HG03103 (cell line): Measurements from ENCODE around the gene CYFIP1.

ENCODE experiments used
- ATAC-seq: cut with Tn5 transposase; IDR thresholded peaks from one replicate; pipeline ENCODE4 v1.9.1; 2021; ENCODE audit warnings: low read depth; ENCODE audit not compliant: unreplicated experiment

Gene CYFIP1

GRCh38 chr15:22969489-22969888, 10.7 kb downstream of the CYFIP1 start:
- no peak for ATAC-seq

- ATAC-seq = no peak
Measured at GRCh38 chr15:22968366-22968765, 11.8 kb downstream of the CYFIP1 start.

GRCh38 chr15:22967084-22967770, 12.9 kb downstream of the CYFIP1 start:
- ATAC-seq = no peak

GRCh38 chr15:22966321-22967083, 13.7 kb downstream of the CYFIP1 start:
- no peak for ATAC-seq

- no peak for ATAC-seq
Measured at GRCh38 chr15:22963641-22964040, 16.5 kb downstream of the CYFIP1 start.

- ATAC-seq = no peak
Measured at GRCh38 chr15:22962611-22963010, 17.6 kb downstream of the CYFIP1 start.

GRCh38 chr15:22961762-22962161, 18.4 kb downstream of the CYFIP1 start:
- no peak for ATAC-seq

- ATAC-seq = no peak
Measured at GRCh38 chr15:22960556-22960955, 19.6 kb downstream of the CYFIP1 start.

- no peak for ATAC-seq
Measured at GRCh38 chr15:22960126-22960525, 20.0 kb downstream of the CYFIP1 start.

- no peak for ATAC-seq
Measured at GRCh38 chr15:22959321-22960101, 20.7 kb downstream of the CYFIP1 start.

- peak; percentile 53 for ATAC-seq
Measured at GRCh38 chr15:22958487-22959280, 21.5 kb downstream of the CYFIP1 start.

GRCh38 chr15:22956978-22957260, 23.2 kb downstream of the CYFIP1 start:
- ATAC-seq = no peak

- ATAC-seq = no peak
Measured at GRCh38 chr15:22956257-22956977, 23.8 kb downstream of the CYFIP1 start.

GRCh38 chr15:22955544-22956119, 24.5 kb downstream of the CYFIP1 start:
- no peak for ATAC-seq

GRCh38 chr15:22954798-22955543, 25.2 kb downstream of the CYFIP1 start:
- no peak for ATAC-seq

GRCh38 chr15:22954326-22954725, 25.8 kb downstream of the CYFIP1 start:
- ATAC-seq = no peak

GRCh38 chr15:22952796-22953579, 27.2 kb downstream of the CYFIP1 start:
- no peak for ATAC-seq
